Measurements from ENCODE around the gene IYD. TPM values are rescaled to one million over a fixed set of nuclear protein-coding genes. Genes with fewer than 3 reads are reported as not detected.

Gene IYD
- total RNA-seq, 1 donor from 2014 or later: not detected

DNA sequence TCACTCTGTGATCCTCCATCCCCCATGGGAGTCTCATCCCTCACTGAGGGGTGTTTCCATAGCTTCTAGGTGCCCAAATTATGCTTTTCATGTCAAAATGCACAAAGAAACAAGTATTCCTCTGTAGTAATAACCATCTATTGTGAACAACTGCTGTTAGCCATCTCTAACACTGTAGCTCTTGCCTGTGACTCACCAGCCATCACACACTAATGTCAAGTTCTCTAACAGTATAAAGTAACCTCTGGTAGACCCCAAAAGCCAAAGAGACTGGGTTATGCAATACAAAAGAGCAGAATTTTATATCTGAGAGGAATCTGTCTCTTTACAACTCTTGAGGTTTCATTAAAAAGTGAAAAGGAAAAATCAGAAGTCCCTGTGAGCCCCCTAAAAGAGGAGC lies 25.4 kb upstream of the IYD start:
- no peak for DNase-seq (ENCODE audit: low read depth)
- Histone ChIP-seq H3K36me3 (ENCODE audit: control insufficient read depth, insufficient read depth, low read length) (no peaks in the 10 kb centered on the region), H3K4me3 (ENCODE audit: low read depth, low read length) (no peak overlapping the region), H3K27me3 (ENCODE audit: control insufficient read depth, insufficient read depth, low read length) (no peaks in the 10 kb centered on the region)
- TF ChIP-seq, protein P1, sequence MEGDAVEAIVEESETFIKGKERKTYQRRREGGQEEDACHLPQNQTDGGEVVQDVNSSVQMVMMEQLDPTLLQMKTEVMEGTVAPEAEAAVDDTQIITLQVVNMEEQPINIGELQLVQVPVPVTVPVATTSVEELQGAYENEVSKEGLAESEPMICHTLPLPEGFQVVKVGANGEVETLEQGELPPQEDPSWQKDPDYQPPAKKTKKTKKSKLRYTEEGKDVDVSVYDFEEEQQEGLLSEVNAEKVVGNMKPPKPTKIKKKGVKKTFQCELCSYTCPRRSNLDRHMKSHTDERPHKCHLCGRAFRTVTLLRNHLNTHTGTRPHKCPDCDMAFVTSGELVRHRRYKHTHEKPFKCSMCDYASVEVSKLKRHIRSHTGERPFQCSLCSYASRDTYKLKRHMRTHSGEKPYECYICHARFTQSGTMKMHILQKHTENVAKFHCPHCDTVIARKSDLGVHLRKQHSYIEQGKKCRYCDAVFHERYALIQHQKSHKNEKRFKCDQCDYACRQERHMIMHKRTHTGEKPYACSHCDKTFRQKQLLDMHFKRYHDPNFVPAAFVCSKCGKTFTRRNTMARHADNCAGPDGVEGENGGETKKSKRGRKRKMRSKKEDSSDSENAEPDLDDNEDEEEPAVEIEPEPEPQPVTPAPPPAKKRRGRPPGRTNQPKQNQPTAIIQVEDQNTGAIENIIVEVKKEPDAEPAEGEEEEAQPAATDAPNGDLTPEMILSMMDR (IDR thresholded peaks at IDR 0.05; ENCODE audit: insufficient read depth, low read length, poor library complexity, severe bottlenecking): no peak

DNA sequence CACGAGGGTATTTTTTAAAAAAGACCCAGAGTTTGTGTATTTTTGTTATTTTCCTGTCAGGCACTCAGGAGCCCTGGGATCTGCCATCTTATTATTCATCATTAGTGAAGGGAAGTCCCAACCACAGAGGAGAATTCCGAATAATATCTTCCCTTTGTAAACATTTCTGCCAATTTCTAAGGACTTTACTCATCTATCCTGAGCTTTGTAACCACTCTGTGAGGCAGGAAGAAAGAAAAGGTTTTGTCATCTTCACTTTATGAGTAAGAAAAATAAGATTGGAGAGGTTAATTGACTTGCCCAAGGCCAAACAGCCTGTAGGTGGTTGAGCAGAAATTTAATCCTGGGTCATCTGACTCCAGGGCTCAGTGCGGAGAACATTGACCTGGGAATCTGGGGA lies 23.0 kb upstream of the IYD start:
- no peaks in the 10 kb centered on the region for H3K27me3 ChIP-seq (ENCODE audit: control insufficient read depth, insufficient read depth, low read length)
- TF ChIP-seq, protein P1 (IDR thresholded peaks at IDR 0.05; ENCODE audit: insufficient read depth, low read length, poor library complexity, severe bottlenecking): no peak
- H3K4me3 ChIP-seq (ENCODE audit: low read depth, low read length): no peak overlapping the region
- no peak for DNase-seq (ENCODE audit: low read depth)
- H3K36me3 ChIP-seq (ENCODE audit: control insufficient read depth, insufficient read depth, low read length): no peaks in the 10 kb centered on the region

DNA sequence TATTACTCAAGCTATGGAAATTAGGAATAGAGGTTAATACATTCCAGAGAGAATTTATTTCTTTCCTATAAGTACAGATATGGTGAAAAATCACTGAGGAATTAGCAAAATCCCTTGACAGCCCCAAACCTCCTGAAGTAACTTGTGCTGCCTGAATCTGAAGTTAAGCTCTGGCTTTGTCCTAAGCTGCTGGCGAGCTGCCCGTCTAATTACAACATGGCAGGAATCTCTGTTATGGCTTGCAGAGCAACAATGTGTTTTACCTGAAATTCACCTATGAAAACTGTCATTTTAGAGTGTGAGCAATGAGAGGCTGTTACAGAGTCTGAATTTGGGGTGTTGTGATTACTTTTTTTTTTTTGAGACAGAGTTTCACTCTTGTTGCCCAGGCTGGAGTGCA lies 22.5 kb upstream of the IYD start:
- no peaks in the 10 kb centered on the region for H3K36me3 ChIP-seq (ENCODE audit: control insufficient read depth, insufficient read depth, low read length)
- no peak for DNase-seq (ENCODE audit: low read depth)
- no peaks in the 10 kb centered on the region for H3K27me3 ChIP-seq (ENCODE audit: control insufficient read depth, insufficient read depth, low read length)
- no peak overlapping the region for H3K4me3 ChIP-seq (ENCODE audit: low read depth, low read length)
- TF ChIP-seq, protein P1 (IDR thresholded peaks at IDR 0.05; ENCODE audit: insufficient read depth, low read length, poor library complexity, severe bottlenecking): no peak

DNA sequence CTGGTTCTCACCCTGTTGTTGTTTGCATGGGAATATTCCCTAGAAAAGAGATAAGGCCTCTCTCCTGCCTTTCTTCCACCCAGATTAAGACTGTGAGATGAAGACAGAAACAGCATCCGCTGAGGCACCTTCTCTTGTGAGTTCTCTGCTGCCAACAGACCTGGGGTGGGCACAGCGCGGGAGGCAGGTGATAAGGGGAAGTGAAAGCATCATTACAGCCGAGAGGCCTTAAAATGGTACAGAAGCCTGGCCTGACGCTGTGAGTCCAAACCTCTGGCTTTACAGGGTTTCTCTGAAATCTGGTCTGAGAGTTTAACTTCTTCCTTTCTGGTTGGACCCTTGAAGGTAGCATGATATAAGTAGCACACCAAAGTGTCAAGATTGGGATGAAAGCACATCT lies 21.0 kb upstream of the IYD start:
- Histone ChIP-seq H3K27me3 (ENCODE audit: control insufficient read depth, insufficient read depth, low read length) (no peaks in the 10 kb centered on the region), H3K36me3 (ENCODE audit: control insufficient read depth, insufficient read depth, low read length) (no peaks in the 10 kb centered on the region), H3K4me3 (ENCODE audit: low read depth, low read length) (no peak overlapping the region)
- no peak for DNase-seq (ENCODE audit: low read depth)
- TF ChIP-seq, protein P1 (IDR thresholded peaks at IDR 0.05; ENCODE audit: insufficient read depth, low read length, poor library complexity, severe bottlenecking): no peak

DNA sequence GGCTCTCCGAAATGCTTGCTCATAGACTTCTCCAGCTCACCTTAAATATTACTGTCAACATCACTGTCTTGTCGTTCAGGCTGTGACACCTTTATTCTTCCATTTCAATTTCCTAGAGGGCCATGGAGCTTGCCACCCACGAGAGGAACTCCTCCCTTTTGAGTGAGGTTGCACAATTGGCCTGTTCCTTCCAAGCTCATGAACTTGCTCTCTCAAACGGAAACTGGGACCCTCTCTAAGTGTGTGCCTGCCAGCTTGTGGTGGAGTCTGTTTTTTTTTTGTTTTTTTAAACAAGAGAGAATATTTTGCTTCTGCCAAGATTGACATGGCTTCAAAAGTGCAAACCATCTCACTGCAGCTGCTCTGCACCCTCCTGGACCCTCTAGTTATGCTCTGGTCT lies 19.3 kb upstream of the IYD start:
- no peaks in the 10 kb centered on the region for H3K36me3 ChIP-seq (ENCODE audit: control insufficient read depth, insufficient read depth, low read length)
- no peaks in the 10 kb centered on the region for H3K27me3 ChIP-seq (ENCODE audit: control insufficient read depth, insufficient read depth, low read length)
- TF ChIP-seq, protein P1 (IDR thresholded peaks at IDR 0.05; ENCODE audit: insufficient read depth, low read length, poor library complexity, severe bottlenecking): no peak
- no peak overlapping the region for H3K4me3 ChIP-seq (ENCODE audit: low read depth, low read length)
- DNase-seq (ENCODE audit: low read depth): no peak

Measured in kidney epithelial cell (primary cell).